Common myeloid progenitor, CD34-positive (primary cell): ENCODE data around the gene ACAD9.
"Not testable (repeated sequence)": the region's sequence is repeated elsewhere in the genome, so short reads cannot be mapped to it uniquely, and the experiment has no call there.

ENCODE experiments used
- CTCF ChIA-PET: fragments of 350-600 bp; sonication (Branson Sonifier 250); formaldehyde crosslinking; loops from one replicate; lab custom pipeline; 2021; ENCODE audit warnings: antibody characterized with exemption; lab: Charles Lee
- POLR2A ChIA-PET: fragments of 350-600 bp; sonication (Branson Sonifier 250); formaldehyde crosslinking; loops from one replicate; lab custom pipeline; 2021; ENCODE audit warnings: antibody characterized with exemption; lab: Charles Lee
- DNase-seq, 3 donors: peaks; one replicate each; pipeline versions ENCODE4 v3.0.0 to v3.0.0-alpha.2; 2013
- H3K27ac ChIP-seq, 2 experiments: 1 replicate in 1 of 2; 2 replicates in 1 of 2; pipeline ENCODE4 v1.7.0; 2013; ENCODE audit warnings: inconsistent platforms in 2 of 2, low read length in 2 of 2, mild to moderate bottlenecking in 2 of 2, low read depth in 1 of 2, moderate library complexity in 1 of 2; ENCODE audit not compliant: severe bottlenecking in 2 of 2, insufficient read depth in 1 of 2, poor library complexity in 1 of 2
- H3K27me3 ChIP-seq, 5 experiments: replicated peaks in 2 of 5; 1 replicate in 3 of 5; 2 replicates in 2 of 5; pipeline versions ENCODE4 v1.6.1 to v1.7.0; 2013; ENCODE audit warnings: low read length in 4 of 5, mild to moderate bottlenecking in 2 of 5, moderate library complexity in 2 of 5, inconsistent platforms in 1 of 5; ENCODE audit not compliant: insufficient read depth in 5 of 5, control insufficient read depth in 4 of 5
- H3K36me3 ChIP-seq, 4 experiments: 1 replicate in 2 of 4; 2 replicates in 2 of 4; pipeline versions ENCODE4 v1.6.1 to v1.7.0; 2013; ENCODE audit warnings: low read length in 3 of 4, control low read depth in 1 of 4, mild to moderate bottlenecking in 1 of 4; ENCODE audit not compliant: control insufficient read depth in 4 of 4, insufficient read depth in 4 of 4
- H3K4me1 ChIP-seq, 4 experiments: 1 replicate in 3 of 4; 2 replicates in 1 of 4; pipeline versions ENCODE4 v1.6.1 to v1.7.1; 2013; ENCODE audit warnings: low read length in 3 of 4, mild to moderate bottlenecking in 3 of 4, control low read depth in 1 of 4, inconsistent platforms in 1 of 4, moderate library complexity in 1 of 4; ENCODE audit not compliant: control insufficient read depth in 4 of 4, insufficient read depth in 4 of 4; ENCODE audit errors: control extremely low read depth in 1 of 4
- H3K4me3 ChIP-seq, 7 experiments: 1 replicate in 4 of 7; 2 replicates in 3 of 7; pipeline versions ENCODE4 v1.5.1 to v1.7.0; 2013; ENCODE audit warnings: mild to moderate bottlenecking in 7 of 7, low read length in 6 of 7, moderate library complexity in 6 of 7, inconsistent platforms in 2 of 7, low read depth in 2 of 7, control low read depth in 1 of 7; ENCODE audit not compliant: insufficient read depth in 4 of 7, control insufficient read depth in 1 of 7; ENCODE audit errors: extremely low read depth in 1 of 7
- H3K9me3 ChIP-seq, 5 experiments: 1 replicate in 4 of 5; 2 replicates in 1 of 5; pipeline versions ENCODE4 v1.6.1 to v1.7.1; 2013; ENCODE audit warnings: low read length in 4 of 5, mild to moderate bottlenecking in 2 of 5, inconsistent platforms in 1 of 5, low read depth in 1 of 5, moderate library complexity in 1 of 5; ENCODE audit not compliant: control insufficient read depth in 4 of 5, insufficient read depth in 2 of 5; ENCODE audit errors: control extremely low read depth in 1 of 5
- WGBS: methylation state at CpG from one replicate; pipeline ENCODE4 v1.1.5; 2013; ENCODE audit not compliant: insufficient coverage; 5-methylcytosine and 5-hydroxymethylcytosine counted together

ACAD9 gene

DNA sequence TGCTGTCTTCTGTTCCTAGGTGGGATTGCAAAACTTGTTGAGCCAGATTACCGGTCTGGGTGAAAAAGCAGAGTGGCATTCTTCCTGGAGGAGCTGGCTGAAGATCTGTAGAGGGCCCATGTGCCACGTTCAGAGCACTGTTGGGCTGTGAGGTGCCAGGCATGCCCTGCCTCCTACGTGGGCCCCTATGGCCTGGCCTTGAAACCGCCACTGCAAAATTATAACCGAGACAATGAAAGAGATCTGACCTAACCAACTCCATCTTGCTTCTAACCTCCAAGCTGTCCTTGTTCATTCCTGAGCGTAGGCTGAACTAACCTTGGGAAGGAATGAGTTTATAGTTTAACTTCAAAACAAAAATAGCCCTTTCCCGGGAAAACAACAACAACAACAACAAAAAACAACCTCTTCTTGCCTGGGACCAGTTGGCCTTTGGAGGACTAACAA, 1.4 kb upstream of the ACAD9 start:
- Histone ChIP-seq H3K4me3 (peak overlapping the region in 5 of 7 experiments; percentile 84 to 99 (median 85)), H3K27me3 (no peaks in the 10 kb centered on the region), H3K27ac (peak overlapping the region; percentile 97), H3K9me3 (no peaks in the 10 kb centered on the region), H3K4me1 (peaks cover 8 to 50% (median 40%) of the 10 kb centered on the region in 4 experiments), H3K36me3 (peaks cover 0 to 23% (median 15%) of the 10 kb centered on the region in 4 experiments)
- DNase-seq, result no peak
- CTCF ChIA-PET, result interaction anchor here (0.7 to 5.8 kb wide), 9 partner anchors 11 to 94 kb away, joined by 3 to 34 read pairs (median 3); no protein-coding TSS in a partner anchor
- 92% methylated on average over 3 of the region's 7 CpGs for WGBS
- POLR2A ChIA-PET, result interaction anchor here (1.3 kb wide), 1 partner anchor 13 kb away, joined by 3 read pairs; no protein-coding TSS in a partner anchor

DNA sequence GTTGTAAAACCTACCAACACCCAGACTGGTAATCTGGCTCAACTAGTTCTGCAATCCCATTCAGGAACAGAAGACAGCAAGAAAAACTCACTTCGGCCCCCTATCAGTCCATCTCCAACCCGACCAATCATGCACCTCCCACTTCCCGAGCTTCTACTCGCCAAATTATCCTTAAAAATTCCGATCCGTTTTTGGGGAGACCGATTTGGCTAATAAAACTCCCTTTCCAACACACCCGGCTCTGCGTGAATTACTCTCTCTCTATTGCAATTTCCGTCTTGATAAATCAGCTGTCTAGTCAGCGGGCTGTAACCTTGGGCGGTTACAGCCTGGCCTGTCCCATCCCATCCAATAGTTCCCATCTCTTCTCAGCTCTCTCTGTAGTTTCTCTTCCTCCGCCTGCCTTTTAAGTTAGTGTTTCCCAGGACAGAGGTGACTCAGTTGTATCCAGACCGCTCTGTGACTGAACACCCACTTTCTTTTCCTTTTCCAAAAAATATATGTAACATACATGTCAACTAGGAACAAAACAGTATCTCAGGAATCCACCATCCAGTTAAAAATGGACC, 780 bp upstream of the ACAD9 start:
- H3K27ac ChIP-seq, result peak overlapping the region; percentile 97
- ChIA-PET CTCF (interaction anchor here (0.8 to 5.8 kb wide), 12 partner anchors 9 to 195 kb away, joined by 3 to 34 read pairs (median 3); no protein-coding TSS in a partner anchor), POLR2A (interaction anchor here (0.6 to 1.3 kb wide), 3 partner anchors 13 to 70 kb away, joined by 3 read pairs; no protein-coding TSS in a partner anchor)
- H3K27me3 ChIP-seq, result no peaks in the 10 kb centered on the region
- peaks cover 8 to 50% (median 40%) of the 10 kb centered on the region in 4 experiments for H3K4me1 ChIP-seq
- H3K4me3 ChIP-seq, result peak overlapping the region in 6 of 7 experiments; percentile 84 to 99 (median 86)
- 1% methylated on average over 14 of the region's 14 CpGs for WGBS
- DNase-seq, result peak; percentile 17 to 47 (median 46)
- peaks cover 0 to 25% (median 17%) of the 10 kb centered on the region in 4 experiments for H3K36me3 ChIP-seq
- no peaks in the 10 kb centered on the region for H3K9me3 ChIP-seq

DNA sequence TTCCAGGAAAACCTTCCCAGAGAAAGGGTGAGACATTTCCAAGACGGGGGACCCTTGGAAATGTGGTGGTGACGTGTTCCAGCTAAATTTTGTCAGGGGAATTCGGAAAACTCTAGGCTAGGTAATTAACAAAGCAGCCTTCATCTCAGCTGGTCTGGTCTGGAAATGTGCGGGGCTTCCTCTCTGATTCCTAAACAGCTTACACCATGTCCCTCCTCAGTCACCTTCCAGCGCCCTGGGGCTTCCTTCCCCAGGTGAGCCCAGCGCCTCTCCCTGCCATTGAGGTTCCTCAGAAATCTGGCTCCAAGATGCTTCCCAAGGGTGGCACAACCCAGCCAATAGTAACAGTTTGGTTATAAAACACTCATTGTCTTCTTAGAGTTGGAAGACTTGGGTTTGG, 571 bp downstream of the ACAD9 start:
- peak in 1 of 3 donors; percentile 20 for DNase-seq
- Histone ChIP-seq H3K27me3 (no peaks in the 10 kb centered on the region), H3K4me3 (peak overlapping the region; percentile 63 to 99 (median 85)), H3K9me3 (no peaks in the 10 kb centered on the region), H3K36me3 (peaks cover 0 to 39% (median 25%) of the 10 kb centered on the region in 4 experiments), H3K4me1 (peaks cover 8 to 50% (median 40%) of the 10 kb centered on the region in 4 experiments), H3K27ac (peak overlapping the region; percentile 97)
- ChIA-PET CTCF (interaction anchor here (0.8 to 5.8 kb wide), 6 partner anchors 13 to 283 kb away, joined by 3 to 34 read pairs (median 6); no protein-coding TSS in a partner anchor), POLR2A (interaction anchor here (0.6 kb wide), 1 partner anchor 404 kb away, joined by 3 read pairs; no protein-coding TSS in a partner anchor)
- WGBS, result 0% methylated on average over 3 of the region's 6 CpGs

DNA sequence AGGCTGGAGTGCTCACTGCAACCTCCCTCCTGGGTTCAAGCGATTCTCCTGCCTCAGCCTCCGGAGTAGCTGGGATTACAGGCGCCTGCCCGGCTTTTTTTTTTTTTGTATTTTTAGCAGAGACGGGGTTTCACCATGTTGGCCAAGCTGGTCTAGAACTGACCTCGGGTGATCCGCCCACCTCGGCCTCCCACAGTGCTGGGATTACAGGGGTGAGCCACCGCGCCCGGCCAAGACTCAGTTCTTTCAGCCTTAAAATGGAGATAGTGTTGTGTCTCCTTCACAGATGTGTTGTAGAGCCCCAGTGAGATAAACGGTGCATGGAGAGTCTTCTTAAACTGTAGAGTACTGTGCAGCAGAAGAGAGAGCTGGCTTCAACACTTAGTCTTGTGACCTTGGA, 1.0 kb downstream of the ACAD9 start:
- peaks cover 0 to 43% (median 28%) of the 10 kb centered on the region in 4 experiments for H3K36me3 ChIP-seq
- ChIA-PET POLR2A (interaction anchor here (0.6 kb wide), 1 partner anchor 404 kb away, joined by 3 read pairs; no protein-coding TSS in a partner anchor), CTCF (interaction anchor here (0.8 to 5.8 kb wide), 6 partner anchors 13 to 282 kb away, joined by 3 to 34 read pairs (median 3); no protein-coding TSS in a partner anchor)
- peak overlapping the region in 4 of 7 experiments; percentile 84 to 99 (median 85) for H3K4me3 ChIP-seq
- WGBS, result 93% methylated on average over 9 of the region's 12 CpGs
- H3K27ac ChIP-seq, result peak overlapping the region in 1 of 2 experiments; percentile 97
- DNase-seq, H3K27me3 ChIP-seq, H3K9me3 ChIP-seq: not testable (repeated sequence)
- peaks cover 8 to 48% (median 37%) of the 10 kb centered on the region in 4 experiments for H3K4me1 ChIP-seq

DNA sequence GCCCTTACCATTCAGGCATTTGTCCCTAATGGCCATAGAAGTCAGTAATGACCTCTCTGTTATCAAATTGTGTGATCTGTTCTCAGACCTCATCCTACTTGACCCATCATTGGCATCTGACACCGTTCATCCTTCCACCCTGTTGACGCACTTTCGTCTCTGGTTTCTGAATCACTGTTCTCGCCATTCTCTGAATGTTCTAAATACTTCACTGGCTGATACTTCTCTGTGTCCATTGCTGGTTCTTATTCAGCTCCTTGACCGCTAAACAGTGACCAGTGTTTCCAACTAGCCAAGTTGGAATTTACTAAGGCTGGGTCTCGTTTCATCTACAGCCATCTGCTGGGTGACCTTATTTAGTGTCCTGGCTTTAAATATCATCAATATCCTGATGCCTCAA, 2.2 kb downstream of the ACAD9 start:
- no peak overlapping the region for H3K4me3 ChIP-seq
- peaks cover 8 to 42% (median 34%) of the 10 kb centered on the region in 4 experiments for H3K4me1 ChIP-seq
- 95% methylated on average over 6 of the region's 6 CpGs for WGBS
- no peaks in the 10 kb centered on the region for H3K27me3 ChIP-seq
- POLR2A ChIA-PET, result no interaction called here
- no peak overlapping the region for H3K27ac ChIP-seq
- CTCF ChIA-PET, result interaction anchor here (1.2 to 3.0 kb wide), 2 partner anchors 12 to 36 kb away, joined by 3 to 8 read pairs; no protein-coding TSS in a partner anchor
- no peaks in the 10 kb centered on the region for H3K9me3 ChIP-seq
- DNase-seq, result no peak
- H3K36me3 ChIP-seq, result peaks cover 0 to 45% (median 32%) of the 10 kb centered on the region in 4 experiments

DNA sequence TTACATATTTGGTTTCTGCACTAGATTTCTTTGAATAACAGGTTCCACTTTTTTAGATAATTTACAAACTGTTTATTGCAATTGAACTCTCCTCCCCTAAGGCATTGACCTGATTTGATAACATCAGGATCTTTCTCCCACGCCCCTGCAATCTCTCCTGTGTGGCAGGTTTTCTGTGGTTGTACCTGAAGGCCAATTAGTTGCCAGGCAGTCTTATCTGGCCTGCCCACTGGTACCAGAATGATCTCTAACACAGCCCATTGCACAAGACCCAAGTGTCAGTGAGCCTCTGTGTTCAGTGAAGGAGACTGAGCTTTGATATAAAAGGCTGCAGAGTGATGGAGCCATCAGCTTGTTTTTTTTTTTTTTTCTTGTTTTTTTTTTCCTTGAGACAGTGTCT, 3.3 kb downstream of the ACAD9 start:
- 88% methylated on average over 1 of the region's 1 CpG for WGBS
- H3K4me1 ChIP-seq, result peaks cover 8 to 42% (median 34%) of the 10 kb centered on the region in 4 experiments
- ChIA-PET POLR2A (no interaction called here), CTCF (interaction anchor here (0.8 to 1.9 kb wide), 4 partner anchors 10 to 214 kb away, joined by 3 to 4 read pairs (median 4); no protein-coding TSS in a partner anchor)
- no peak overlapping the region for H3K4me3 ChIP-seq
- peaks cover 2 to 55% (median 36%) of the 10 kb centered on the region in 4 experiments for H3K36me3 ChIP-seq
- DNase-seq, result no peak
- H3K27me3 ChIP-seq, result no peaks in the 10 kb centered on the region
- H3K9me3 ChIP-seq, result no peaks in the 10 kb centered on the region
- no peak overlapping the region for H3K27ac ChIP-seq
